H1 (cell line): Measurements from ENCODE around the gene RTP2. TPM values are rescaled to one million over a fixed set of nuclear protein-coding genes. Genes with fewer than 3 reads are reported as not detected.

Experiments used
- NANOG ChIP-seq: IDR thresholded peaks from 2 replicates; pipeline ENCODE4 v1.6.1; 2011; ENCODE audit warnings: low read length, low read depth, mild to moderate bottlenecking, inconsistent platforms; ENCODE audit not compliant: insufficient read depth, poor library complexity, severe bottlenecking
- polyA plus RNA-seq, 7 experiments: library from polyadenylated mRNA; depleted of rRNA in 3 of 7; stranded (reverse) in 5 of 7; unstranded in 2 of 7; fragments of >200 nt in 5 of 7; fragments of 200-250 nt in 2 of 7; gene quantifications; 1 replicate in 5 of 7; 2 replicates in 1 of 7; 4 replicates in 1 of 7; pipeline versions ENCODE4 v1.2.1 to v1.2.3, GENCODE V29; 2011 to 2013; ENCODE audit warnings: missing spikeins in 2 of 7, mixed read lengths in 2 of 7
- total RNA-seq: library from RNA; stranded (reverse); fragmentation: NEBNext Ultra II Directional; extraction: Animal tissue kit (Norgen Biotek cat#: 25700); gene quantifications from 2 replicates; pipeline ENCODE4 v1.2.1, GENCODE V29; 2021

The RTP2 gene
- total and polyA plus RNA-seq, 2 of the 8 experiments (the other 6 are each of a cell fraction or from before 2014, with no cell fraction given): not detected

DNA sequence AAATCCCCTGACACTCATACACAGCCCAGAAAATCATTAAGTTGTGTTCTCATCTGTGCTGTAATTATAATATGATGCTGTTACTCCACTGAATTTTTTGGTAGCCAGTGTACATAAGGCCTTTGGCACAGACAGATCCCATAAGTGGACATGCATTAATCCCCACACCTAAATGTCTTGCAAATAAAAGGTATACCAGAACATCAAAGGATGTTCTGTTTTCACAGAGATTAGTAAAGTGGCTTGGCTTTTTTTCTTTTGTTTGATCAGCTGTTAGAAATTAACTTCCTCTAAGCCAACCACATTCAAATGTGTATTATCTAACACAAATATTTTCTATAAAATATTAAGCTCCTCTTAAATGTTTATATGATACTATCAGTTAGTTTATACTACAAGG, 34.8 kb downstream of the RTP2 start (continued):
- no peak for TF ChIP-seq NANOG
